ENCODE measurements around the gene FRMPD1.

Gene FRMPD1

GRCh38 chr9:37639841-37640240, 10.9 kb upstream of the FRMPD1 start:
- Histone ChIP-seq H3K9ac (ENCODE audit: insufficient read length) (no peak overlapping the region), H3K27ac (no peak overlapping the region), H3K4me3 (no peak overlapping the region), H3K36me3 (ENCODE audit: insufficient read depth, low read length) (no peaks in the 10 kb centered on the region), H3K9me3 (ENCODE audit: low read depth, low read length) (no peaks in the 10 kb centered on the region)
- no peak for DNase-seq (ENCODE audit: low read depth, low spot score)
- no peak for TF ChIP-seq POLR2AphosphoS5 (IDR thresholded peaks at IDR 0.05; ENCODE audit: borderline replicate concordance, low read depth, low read length)
- no peak for TF ChIP-seq FOXP2 (optimal IDR thresholded peaks at IDR 0.05; ENCODE audit: control extremely low read depth, extremely low read length, insufficient read depth)
- TF ChIP-seq EZH2 (IDR thresholded peaks at IDR 0.05): no peak

- no peak for DNase-seq (ENCODE audit: low read depth, low spot score)
- TF ChIP-seq FOXP2 (optimal IDR thresholded peaks at IDR 0.05; ENCODE audit: control extremely low read depth, extremely low read length, insufficient read depth): no peak
- no peak for TF ChIP-seq POLR2AphosphoS5 (IDR thresholded peaks at IDR 0.05; ENCODE audit: borderline replicate concordance, low read depth, low read length)
- no peak for TF ChIP-seq EZH2 (IDR thresholded peaks at IDR 0.05)
- Histone ChIP-seq H3K36me3 (ENCODE audit: insufficient read depth, low read length) (no peaks in the 10 kb centered on the region), H3K9me3 (ENCODE audit: low read depth, low read length) (no peaks in the 10 kb centered on the region), H3K27ac (no peak overlapping the region), H3K9ac (ENCODE audit: insufficient read length) (no peak overlapping the region), H3K4me3 (no peak overlapping the region)
These were observed 10.5 kb upstream of the FRMPD1 start for GRCh38 chr9:37640246-37640645.

- no peaks in the 10 kb centered on the region for H3K9me3 ChIP-seq (ENCODE audit: low read depth, low read length)
- H3K9ac ChIP-seq (ENCODE audit: insufficient read length): no peak overlapping the region
- no peaks in the 10 kb centered on the region for H3K36me3 ChIP-seq (ENCODE audit: insufficient read depth, low read length)
- no peak overlapping the region for H3K4me3 ChIP-seq
- no peak overlapping the region for H3K27ac ChIP-seq
- TF ChIP-seq EZH2 (IDR thresholded peaks at IDR 0.05): no peak
- DNase-seq (ENCODE audit: low read depth, low spot score): no peak
These were observed 9.4 kb upstream of the FRMPD1 start for GRCh38 chr9:37641331-37641730.

- no peak overlapping the region for H3K9ac ChIP-seq (ENCODE audit: insufficient read length)
- no peaks in the 10 kb centered on the region for H3K36me3 ChIP-seq (ENCODE audit: insufficient read depth, low read length)
- DNase-seq (ENCODE audit: low read depth, low spot score): no peak
- no peaks in the 10 kb centered on the region for H3K9me3 ChIP-seq (ENCODE audit: low read depth, low read length)
- H3K27ac ChIP-seq: no peak overlapping the region
- no peak overlapping the region for H3K4me3 ChIP-seq
- TF ChIP-seq FOXP2 (optimal IDR thresholded peaks at IDR 0.05; ENCODE audit: control extremely low read depth, extremely low read length, insufficient read depth) (no peak), EZH2 (IDR thresholded peaks at IDR 0.05) (no peak), POLR2AphosphoS5 (IDR thresholded peaks at IDR 0.05; ENCODE audit: borderline replicate concordance, low read depth, low read length) (no peak)
These were observed 7.5 kb upstream of the FRMPD1 start for GRCh38 chr9:37643214-37643613.

- Histone ChIP-seq H3K27ac (no peak overlapping the region), H3K9ac (ENCODE audit: insufficient read length) (no peak overlapping the region), H3K9me3 (ENCODE audit: low read depth, low read length) (no peaks in the 10 kb centered on the region), H3K4me3 (no peak overlapping the region), H3K36me3 (ENCODE audit: insufficient read depth, low read length) (no peaks in the 10 kb centered on the region)
- TF ChIP-seq EZH2 (IDR thresholded peaks at IDR 0.05) (no peak), FOXP2 (optimal IDR thresholded peaks at IDR 0.05; ENCODE audit: control extremely low read depth, extremely low read length, insufficient read depth) (no peak), POLR2AphosphoS5 (IDR thresholded peaks at IDR 0.05; ENCODE audit: borderline replicate concordance, low read depth, low read length) (no peak)
- DNase-seq (ENCODE audit: low read depth, low spot score): no peak
These were observed 4.7 kb upstream of the FRMPD1 start for GRCh38 chr9:37645903-37646506.

- Histone ChIP-seq H3K27ac (no peak overlapping the region), H3K4me3 (peak overlapping the region; percentile 54), H3K36me3 (ENCODE audit: insufficient read depth, low read length) (no peaks in the 10 kb centered on the region), H3K9me3 (ENCODE audit: low read depth, low read length) (no peaks in the 10 kb centered on the region), H3K9ac (ENCODE audit: insufficient read length) (no peak overlapping the region)
- DNase-seq (ENCODE audit: low read depth, low spot score): no peak
- no peak for TF ChIP-seq FOXP2 (optimal IDR thresholded peaks at IDR 0.05; ENCODE audit: control extremely low read depth, extremely low read length, insufficient read depth)
- no peak for TF ChIP-seq EZH2 (IDR thresholded peaks at IDR 0.05)
- TF ChIP-seq POLR2AphosphoS5 (IDR thresholded peaks at IDR 0.05; ENCODE audit: borderline replicate concordance, low read depth, low read length): no peak
These were observed 368 bp upstream of the FRMPD1 start for GRCh38 chr9:37650299-37650872.

- TF ChIP-seq EZH2 (IDR thresholded peaks at IDR 0.05): no peak
- TF ChIP-seq FOXP2 (optimal IDR thresholded peaks at IDR 0.05; ENCODE audit: control extremely low read depth, extremely low read length, insufficient read depth): no peak
- no peak for TF ChIP-seq POLR2AphosphoS5 (IDR thresholded peaks at IDR 0.05; ENCODE audit: borderline replicate concordance, low read depth, low read length)
- DNase-seq (ENCODE audit: low read depth, low spot score): no peak
These were observed 1.5 kb downstream of the FRMPD1 start for GRCh38 chr9:37652261-37652660.

GRCh38 chr9:37653385-37653784, 2.6 kb downstream of the FRMPD1 start:
- H3K9me3 ChIP-seq (ENCODE audit: low read depth, low read length): no peaks in the 10 kb centered on the region
- no peak for DNase-seq (ENCODE audit: low read depth, low spot score)
- no peak overlapping the region for H3K27ac ChIP-seq
- H3K4me3 ChIP-seq: no peak overlapping the region
- H3K36me3 ChIP-seq (ENCODE audit: insufficient read depth, low read length): no peaks in the 10 kb centered on the region
- H3K9ac ChIP-seq (ENCODE audit: insufficient read length): no peak overlapping the region
- TF ChIP-seq POLR2AphosphoS5 (IDR thresholded peaks at IDR 0.05; ENCODE audit: borderline replicate concordance, low read depth, low read length) (no peak), EZH2 (IDR thresholded peaks at IDR 0.05) (no peak), FOXP2 (optimal IDR thresholded peaks at IDR 0.05; ENCODE audit: control extremely low read depth, extremely low read length, insufficient read depth) (no peak)

More at GRCh38 chr9:37652261-37652660, 1.5 kb downstream of the FRMPD1 start:
- no peak overlapping the region for H3K9ac ChIP-seq (ENCODE audit: insufficient read length)
- H3K4me3 ChIP-seq: no peak overlapping the region
- H3K27ac ChIP-seq: no peak overlapping the region
- no peaks in the 10 kb centered on the region for H3K36me3 ChIP-seq (ENCODE audit: insufficient read depth, low read length)
- no peaks in the 10 kb centered on the region for H3K9me3 ChIP-seq (ENCODE audit: low read depth, low read length)

GRCh38 chr9:37656936-37657335, 6.2 kb downstream of the FRMPD1 start:
- Histone ChIP-seq H3K9me3 (ENCODE audit: low read depth, low read length) (no peaks in the 10 kb centered on the region), H3K36me3 (ENCODE audit: insufficient read depth, low read length) (no peaks in the 10 kb centered on the region), H3K27ac (no peak overlapping the region), H3K9ac (ENCODE audit: insufficient read length) (no peak overlapping the region), H3K4me3 (no peak overlapping the region)
- DNase-seq (ENCODE audit: low read depth, low spot score): no peak
- TF ChIP-seq POLR2AphosphoS5 (IDR thresholded peaks at IDR 0.05; ENCODE audit: borderline replicate concordance, low read depth, low read length): no peak
- TF ChIP-seq EZH2 (IDR thresholded peaks at IDR 0.05): no peak
- TF ChIP-seq FOXP2 (optimal IDR thresholded peaks at IDR 0.05; ENCODE audit: control extremely low read depth, extremely low read length, insufficient read depth): no peak

All from SK-N-MC (cell line).